Raji (cell line): ENCODE data around the gene SPEF1.

Experiments used
- POLR2A ChIP-seq: IDR thresholded peaks from 2 replicates; pipeline ENCODE4 v1.6.1; 2011; ENCODE audit warnings: low read depth, low read length, control low read depth; ENCODE audit not compliant: insufficient read depth

SPEF1 gene, protein sequence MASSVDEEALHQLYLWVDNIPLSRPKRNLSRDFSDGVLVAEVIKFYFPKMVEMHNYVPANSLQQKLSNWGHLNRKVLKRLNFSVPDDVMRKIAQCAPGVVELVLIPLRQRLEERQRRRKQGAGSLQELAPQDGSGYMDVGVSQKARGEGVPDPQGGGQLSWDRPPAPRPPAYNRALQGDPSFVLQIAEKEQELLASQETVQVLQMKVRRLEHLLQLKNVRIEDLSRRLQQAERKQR

GRCh38 chr20:3781153-3781910 is at the start of gene SPEF1:
Gene SPEF1 (minus strand): TSS chr20:3781448. CDS start chr20:3781287, 161 bp downstream.
- 0 out of 2 replicates have a peak, but pooled peaks have one; percentile 23 for TF ChIP-seq POLR2A

DNA sequence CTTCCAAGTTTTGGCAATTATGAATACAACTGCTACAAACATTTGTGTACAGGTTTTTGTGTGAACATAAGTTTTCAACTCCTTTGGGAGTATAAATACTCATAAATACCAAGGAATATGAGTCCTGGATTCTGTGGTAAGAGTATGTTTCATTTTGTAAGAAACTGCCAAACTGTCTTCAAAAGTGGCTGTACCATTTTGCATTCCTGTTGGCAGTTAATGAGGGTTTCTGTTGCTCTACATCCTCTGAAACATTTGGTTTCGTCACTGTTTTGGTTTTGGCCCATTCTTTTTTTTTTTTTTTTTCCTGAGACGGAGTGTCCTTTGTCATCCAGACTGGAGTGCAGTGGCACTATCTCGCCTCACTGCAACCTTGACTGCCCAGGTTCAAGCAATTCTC is 47.5 kb upstream of the SPEF1 start:
- TF ChIP-seq POLR2A = no peak

- TF ChIP-seq POLR2A = no peak
Observed at GRCh38 chr20:3826420-3826819, 45.2 kb upstream of the SPEF1 start.

- no peak for TF ChIP-seq POLR2A
Observed at GRCh38 chr20:3825526-3825925, 44.3 kb upstream of the SPEF1 start.

DNA sequence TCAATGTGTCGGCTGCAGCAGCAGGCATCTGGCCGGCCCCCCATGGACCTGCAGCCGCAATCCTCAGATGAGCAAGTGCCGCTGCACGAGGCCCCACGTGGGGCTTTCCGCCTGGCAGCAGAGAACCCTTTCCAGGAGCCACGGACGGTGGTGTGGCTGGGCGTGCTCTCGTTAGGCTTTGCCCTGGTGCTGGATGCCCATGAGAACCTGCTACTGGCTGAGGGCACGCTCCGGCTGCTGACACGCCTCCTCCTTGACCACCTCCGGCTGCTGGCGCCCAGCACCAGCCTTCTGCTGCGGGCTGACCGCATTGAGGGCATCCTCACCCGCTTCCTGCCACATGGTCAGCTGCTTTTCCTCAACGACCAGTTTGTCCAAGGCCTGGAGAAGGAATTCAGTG is 42.6 kb upstream of the SPEF1 start:
- no peak for TF ChIP-seq POLR2A

GRCh38 chr20:3821996-3822395 is 40.7 kb upstream of the SPEF1 start:
- no peak for TF ChIP-seq POLR2A

GRCh38 chr20:3820901-3821727 is 39.9 kb upstream of the SPEF1 start:
- no peak for TF ChIP-seq POLR2A

- TF ChIP-seq POLR2A = peak; percentile 96
Observed at GRCh38 chr20:3820048-3820900, 39.0 kb upstream of the SPEF1 start, which contains the start of gene AP5S1. Gene AP5S1 (plus strand): TSS chr20:3820547. CDS start chr20:3822118, 1,571 bp downstream.

GRCh38 chr20:3819411-3820047 is 38.3 kb upstream of the SPEF1 start:
- TF ChIP-seq POLR2A = no peak

DNA sequence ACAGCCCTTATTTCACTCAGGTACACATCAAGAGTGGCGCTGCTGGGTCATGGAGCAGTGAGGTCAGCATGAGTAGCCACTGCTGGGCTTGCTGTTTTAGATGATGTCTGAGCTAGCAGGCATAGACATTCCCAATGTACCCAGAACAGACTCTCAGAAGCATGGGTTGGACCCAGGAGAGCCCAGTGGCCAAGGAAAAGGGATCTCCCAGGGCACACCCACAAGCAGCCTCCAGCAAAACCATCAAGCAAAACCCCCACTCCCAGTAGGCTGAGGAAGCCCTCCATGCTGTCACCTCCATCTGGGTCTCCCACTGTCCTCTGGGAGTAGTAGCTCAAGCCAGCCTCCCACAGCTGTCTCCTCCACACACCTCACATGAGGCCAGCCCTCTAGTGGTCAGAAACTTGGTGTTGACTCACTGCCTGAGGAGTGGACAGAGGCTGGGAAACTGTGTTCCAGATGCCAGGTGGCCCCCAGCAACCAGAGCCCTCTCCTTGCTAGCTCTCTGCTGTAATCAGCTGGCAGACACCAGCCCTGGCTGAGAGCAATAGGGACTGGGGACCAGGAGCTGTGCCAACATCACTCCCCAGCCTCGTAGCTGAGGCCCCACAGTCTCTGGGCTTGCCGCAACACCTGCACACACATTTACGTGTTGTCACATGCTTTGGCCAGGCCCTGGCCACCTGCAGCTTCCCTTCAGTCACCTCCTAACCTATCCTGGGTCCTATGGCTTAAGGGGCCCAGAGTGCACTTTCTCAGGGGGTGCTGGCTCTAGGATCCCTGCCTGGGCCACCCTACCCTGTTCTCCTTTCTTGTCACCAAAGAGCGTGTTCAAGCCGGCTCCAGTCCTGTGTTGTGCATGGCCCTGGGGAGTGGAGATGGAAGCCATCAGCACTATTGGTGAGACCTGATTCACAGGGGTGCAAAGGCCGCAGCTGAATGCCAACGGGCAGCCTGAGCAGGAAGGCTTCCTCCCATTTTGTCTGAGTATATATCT is 37.2 kb upstream of the SPEF1 start:
- no peak for TF ChIP-seq POLR2A

GRCh38 chr20:3815703-3816315 is 34.6 kb upstream of the SPEF1 start:
- no peak for TF ChIP-seq POLR2A

DNA sequence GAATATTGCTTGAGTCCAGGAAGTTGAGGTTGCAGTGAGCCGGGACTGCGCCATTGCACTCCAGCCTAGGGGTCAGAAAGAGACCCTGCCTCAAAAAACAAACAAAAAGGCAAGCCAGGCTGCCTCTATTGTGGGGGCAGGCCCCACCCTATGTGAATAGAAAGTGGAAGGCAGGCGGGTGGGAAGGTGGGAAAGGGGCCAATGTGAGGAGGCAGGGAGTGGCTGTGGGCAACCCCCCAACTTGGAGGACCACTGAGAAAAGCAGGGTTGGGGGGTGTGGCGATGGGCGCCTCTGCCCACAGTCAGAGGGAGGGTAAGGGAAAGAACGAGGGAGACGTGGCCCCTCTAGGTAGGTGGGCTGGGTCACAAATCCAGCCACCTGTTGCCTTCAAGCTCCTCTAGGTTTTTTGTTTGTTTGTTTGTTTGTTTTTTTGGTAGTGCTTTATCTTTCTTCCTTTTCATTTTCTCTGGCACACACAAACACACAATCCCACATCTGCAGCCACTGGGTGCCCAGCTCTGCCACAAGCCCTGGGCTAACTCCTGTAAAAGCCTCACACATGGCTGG is 33.8 kb upstream of the SPEF1 start:
- no peak for TF ChIP-seq POLR2A
